Neuronal stem cell (in vitro differentiated cells): Measurements from ENCODE around the gene SSBP2.

ENCODE experiments used
- DNase-seq: peaks from one replicate; pipeline ENCODE4 v3.0.0-alpha.2; 2013; ENCODE audit warnings: low spot score
- H2AFZ ChIP-seq: one replicate; pipeline ENCODE4 v1.6.1; 2013; ENCODE audit warnings: mild to moderate bottlenecking, low read length, inconsistent platforms
- H2AK5ac ChIP-seq: 2 replicates; pipeline ENCODE4 v1.6.1; 2013; ENCODE audit warnings: low read depth, mild to moderate bottlenecking, inconsistent platforms, low read length, moderate library complexity, mixed read lengths
- H2BK120ac ChIP-seq: 2 replicates; pipeline ENCODE4 v1.6.1; 2013; ENCODE audit warnings: low read depth, mild to moderate bottlenecking, inconsistent platforms, low read length, moderate library complexity, mixed read lengths
- H2BK12ac ChIP-seq: one replicate; pipeline ENCODE4 v1.6.1; 2013; ENCODE audit warnings: low read length, inconsistent platforms
- H2BK15ac ChIP-seq: 2 replicates; pipeline ENCODE4 v1.6.1; 2013; ENCODE audit warnings: mild to moderate bottlenecking, low read length, inconsistent platforms, mixed read lengths
- H2BK5ac ChIP-seq: one replicate; pipeline ENCODE4 v1.6.1; 2013; ENCODE audit warnings: inconsistent platforms, mild to moderate bottlenecking, low read length, moderate library complexity
- H3K14ac ChIP-seq: one replicate; pipeline ENCODE4 v1.6.1; 2013; ENCODE audit warnings: low read length, inconsistent platforms
- H3K18ac ChIP-seq: 2 replicates; pipeline ENCODE4 v1.6.1; 2013; ENCODE audit warnings: low read length, inconsistent platforms
- H3K23ac ChIP-seq: 2 replicates; pipeline ENCODE4 v1.6.1; 2013; ENCODE audit warnings: low read depth, mild to moderate bottlenecking, mixed read lengths, low read length, inconsistent platforms; ENCODE audit not compliant: poor library complexity
- H3K27ac ChIP-seq: replicated peaks from 3 replicates; pipeline ENCODE4 v1.5.1; 2013; ENCODE audit warnings: low read length, inconsistent platforms
- H3K27me3 ChIP-seq, 3 experiments: 2 replicates each; pipeline ENCODE4 v1.6.1; 2013; ENCODE audit warnings: low read length in 3 of 3, mild to moderate bottlenecking in 2 of 3, inconsistent platforms in 1 of 3, low read depth in 1 of 3, mixed read lengths in 1 of 3, moderate library complexity in 1 of 3; ENCODE audit not compliant: control insufficient read depth in 3 of 3, insufficient read depth in 3 of 3
- H3K36me3 ChIP-seq, 2 donors: replicated peaks in 1 of 2; 2 replicates each; pipeline ENCODE4 v1.6.1; 2013; ENCODE audit warnings: low read length in 2 of 2; ENCODE audit not compliant: control insufficient read depth in 2 of 2, insufficient read depth in 2 of 2
- H3K4ac ChIP-seq: 2 replicates; pipeline ENCODE4 v1.6.1; 2013; ENCODE audit warnings: inconsistent platforms, mild to moderate bottlenecking, low read length, moderate library complexity
- H3K4me1 ChIP-seq, 2 donors: 1 replicate in 1 of 2; 2 replicates in 1 of 2; pipeline ENCODE4 v1.6.1; 2013; ENCODE audit warnings: low read length in 2 of 2, low read depth in 1 of 2; ENCODE audit not compliant: control insufficient read depth in 2 of 2, insufficient read depth in 1 of 2
- H3K4me2 ChIP-seq: one replicate; pipeline ENCODE4 v1.6.1; 2013; ENCODE audit warnings: mild to moderate bottlenecking, low read length, inconsistent platforms; ENCODE audit not compliant: insufficient read depth, poor library complexity, severe bottlenecking
- H3K4me3 ChIP-seq, 2 donors: 2 replicates each; pipeline ENCODE4 v1.5.1; 2013; ENCODE audit warnings: low read length in 2 of 2, mild to moderate bottlenecking in 2 of 2, inconsistent platforms in 1 of 2, moderate library complexity in 1 of 2
- H3K79me1 ChIP-seq: one replicate; pipeline ENCODE4 v1.6.1; 2013; ENCODE audit warnings: low read depth, mild to moderate bottlenecking, inconsistent platforms, low read length, moderate library complexity
- H3K9ac ChIP-seq: one replicate; pipeline ENCODE4 v1.6.1; 2013; ENCODE audit warnings: mild to moderate bottlenecking, low read depth, low read length, inconsistent platforms; ENCODE audit not compliant: poor library complexity
- H3K9me3 ChIP-seq, 2 donors: replicated peaks in 1 of 2; 2 replicates each; pipeline versions ENCODE3 to v1.6.1; 2013; ENCODE audit warnings: low read length in 2 of 2, mild to moderate bottlenecking in 2 of 2, inconsistent platforms in 1 of 2, low read depth in 1 of 2, mixed read lengths in 1 of 2, moderate library complexity in 1 of 2; ENCODE audit not compliant: control insufficient read depth in 2 of 2, insufficient read depth in 1 of 2
- H4K8ac ChIP-seq: one replicate; pipeline ENCODE4 v1.6.1; 2013; ENCODE audit warnings: low read depth, mild to moderate bottlenecking, inconsistent platforms, low read length, moderate library complexity
- H4K91ac ChIP-seq: one replicate; pipeline ENCODE4 v1.6.1; 2013; ENCODE audit warnings: low read length, low read depth, mild to moderate bottlenecking, inconsistent platforms; ENCODE audit not compliant: poor library complexity
- WGBS, 2 donors: extraction: QIAGEN DNeasy Blood & Tissue Kit; methylation state at CpG; one replicate each; pipeline ENCODE4 v1.1.7; 2013; ENCODE audit warnings: missing lambda C conversion rate in 2 of 2, mixed read lengths in 1 of 2; ENCODE audit not compliant: insufficient read length in 2 of 2, insufficient replicate concordance in 1 of 2; ENCODE audit errors: extremely low coverage in 2 of 2; 5-methylcytosine and 5-hydroxymethylcytosine counted together

The SSBP2 gene

DNA sequence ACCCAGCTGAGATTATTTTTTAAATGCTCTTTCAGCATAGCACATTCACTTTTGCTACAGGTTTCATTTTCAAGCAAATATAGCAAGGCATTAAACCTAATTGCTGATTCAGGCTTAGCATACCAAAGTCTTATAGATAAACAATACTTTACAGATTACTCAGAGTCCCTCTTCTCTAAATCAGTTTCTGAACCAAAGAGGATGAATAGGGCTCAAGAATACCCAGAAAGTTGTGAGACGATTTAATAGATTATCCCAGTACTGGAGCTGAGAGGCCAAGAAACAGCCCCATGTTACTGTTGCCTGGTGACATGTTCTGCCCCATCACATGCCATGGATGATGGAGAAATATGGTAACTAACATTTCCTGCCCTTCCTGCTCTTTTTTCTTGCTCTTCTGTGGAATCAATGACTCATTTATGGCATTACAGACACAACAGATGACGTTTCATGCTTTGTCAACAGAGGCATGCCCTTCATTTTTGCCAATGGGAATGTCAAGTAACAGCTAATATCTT, 18.1 kb upstream of the SSBP2 start:
- Histone ChIP-seq H2BK120ac (no peak overlapping the region), H3K23ac (no peak overlapping the region), H3K36me3 (no peaks in the 10 kb centered on the region), H2AFZ (no peak overlapping the region), H3K4me3 (no peak overlapping the region), H3K27ac (no peak overlapping the region), H3K18ac (no peak overlapping the region), H3K4me1 (peaks cover 2 to 3% of the 10 kb centered on the region in 2 donors), H3K14ac (no peak overlapping the region), H3K9ac (no peak overlapping the region), H2AK5ac (no peak overlapping the region), H3K9me3 (peaks cover 0 to 1% of the 10 kb centered on the region in 2 donors), H2BK5ac (no peak overlapping the region), H3K79me1 (no peaks in the 10 kb centered on the region), H3K4ac (no peak overlapping the region), H2BK15ac (no peak overlapping the region), H4K91ac (no peak overlapping the region), H2BK12ac (no peak overlapping the region), H4K8ac (no peak overlapping the region), H3K4me2 (no peak overlapping the region), H3K27me3 (no peaks in the 10 kb centered on the region)
- DNase-seq, result no peak
- WGBS, 2 donors, result no CpG with 5 or more reads among the region's 2 CpGs

DNA sequence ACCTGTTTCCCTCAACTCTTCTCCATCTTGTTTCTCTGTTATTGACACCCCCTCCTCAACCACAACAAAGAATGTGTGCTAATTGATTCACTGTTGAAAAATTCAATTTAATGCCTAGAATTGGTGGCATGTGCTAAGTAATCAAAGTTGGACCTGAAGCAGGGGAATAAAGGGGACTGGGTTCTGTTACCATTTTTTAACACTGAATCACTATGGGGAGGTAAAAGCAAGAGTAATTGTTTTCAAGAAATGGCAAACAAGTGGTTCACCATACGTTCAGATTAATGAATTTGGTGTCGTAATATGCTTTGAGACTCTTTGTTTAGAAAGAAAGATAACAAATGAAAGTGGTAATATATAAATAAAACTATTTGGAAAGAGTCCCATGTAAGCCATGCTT, 17.0 kb upstream of the SSBP2 start:
- no peak overlapping the region for H2BK120ac ChIP-seq

DNA sequence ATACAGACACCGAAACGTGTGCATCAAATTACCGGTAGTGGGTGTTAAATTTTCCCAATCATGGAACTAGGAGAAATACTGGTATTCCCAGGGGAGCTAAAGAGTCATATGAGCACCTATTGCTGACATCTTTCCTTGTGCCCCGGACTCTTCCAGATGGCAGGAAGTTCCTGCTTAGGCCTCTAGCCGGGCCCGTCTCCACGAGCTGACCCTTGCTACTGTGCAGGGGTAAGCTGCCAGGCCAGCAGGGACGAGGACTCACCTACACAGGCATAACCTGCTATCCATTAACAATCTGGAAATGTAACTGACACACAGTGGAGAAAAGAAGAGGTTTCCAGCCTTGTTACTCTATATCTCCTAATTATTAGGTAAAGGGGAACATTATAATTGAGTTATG, 16.2 kb upstream of the SSBP2 start:
- no peaks in the 10 kb centered on the region for H3K79me1 ChIP-seq
- no peak overlapping the region for H3K23ac ChIP-seq
- H3K27me3 ChIP-seq, result no peaks in the 10 kb centered on the region
- H3K4me1 ChIP-seq, result peaks cover 2 to 3% of the 10 kb centered on the region in 2 donors
- H2BK120ac ChIP-seq, result no peak overlapping the region
- no peak overlapping the region for H3K27ac ChIP-seq
- H4K91ac ChIP-seq, result no peak overlapping the region
- no peak overlapping the region for H3K4me3 ChIP-seq
- DNase-seq, result no peak
- H3K4me2 ChIP-seq, result no peak overlapping the region
- no peak overlapping the region for H2AK5ac ChIP-seq
- no peak overlapping the region for H2BK5ac ChIP-seq
- H3K4ac ChIP-seq, result no peak overlapping the region
- no CpG with 5 or more reads among the region's 8 CpGs for WGBS, 2 donors
- H3K36me3 ChIP-seq, result no peaks in the 10 kb centered on the region
- H2BK15ac ChIP-seq, result no peak overlapping the region
- no peaks in the 10 kb centered on the region for H3K9me3 ChIP-seq
- H3K9ac ChIP-seq, result no peak overlapping the region
- peak overlapping the region; percentile 62 for H2AFZ ChIP-seq
- H3K14ac ChIP-seq, result no peak overlapping the region
- no peak overlapping the region for H4K8ac ChIP-seq
- no peak overlapping the region for H2BK12ac ChIP-seq
- peak overlapping the region; percentile 58 for H3K18ac ChIP-seq

More for the DNA sequence above, 17.0 kb upstream of the SSBP2 start:
- Histone ChIP-seq H3K4me1 (peaks cover 2 to 3% of the 10 kb centered on the region in 2 donors), H3K27me3 (no peaks in the 10 kb centered on the region), H4K8ac (no peak overlapping the region), H2AK5ac (no peak overlapping the region), H3K18ac (no peak overlapping the region), H3K9ac (no peak overlapping the region), H3K27ac (no peak overlapping the region), H3K9me3 (peaks cover 0 to 1% of the 10 kb centered on the region in 2 donors), H4K91ac (no peak overlapping the region), H3K14ac (no peak overlapping the region), H2BK12ac (no peak overlapping the region), H2AFZ (peak overlapping the region; percentile 62), H3K4me3 (no peak overlapping the region), H3K4ac (no peak overlapping the region), H2BK15ac (no peak overlapping the region), H3K79me1 (no peaks in the 10 kb centered on the region), H3K4me2 (no peak overlapping the region), H3K36me3 (no peaks in the 10 kb centered on the region), H2BK5ac (no peak overlapping the region), H3K23ac (no peak overlapping the region)
- no peak for DNase-seq
- WGBS, 2 donors, result no CpG with 5 or more reads among the region's 2 CpGs

DNA sequence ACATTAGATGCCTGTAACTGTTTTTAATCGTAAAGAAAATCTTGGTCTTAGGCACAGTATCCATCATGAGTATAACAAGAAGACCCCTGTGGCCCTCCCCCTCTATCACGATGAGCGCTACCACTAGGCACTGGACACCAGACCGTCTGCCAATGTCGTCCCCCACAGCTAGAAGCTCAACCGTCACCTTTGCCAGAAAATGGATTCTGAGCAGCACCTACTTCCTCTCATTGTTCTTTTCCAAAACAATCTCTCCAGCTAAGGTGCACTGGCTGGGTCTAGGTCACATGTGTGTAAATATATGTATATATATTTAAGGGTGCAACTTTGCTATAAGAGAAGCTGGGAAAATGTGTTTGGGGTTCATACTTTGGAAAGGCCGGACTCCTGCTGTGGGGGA, 15.7 kb upstream of the SSBP2 start:
- DNase-seq, result no peak
- H3K4me1 ChIP-seq, result peaks cover 2 to 3% of the 10 kb centered on the region in 2 donors
- H4K91ac ChIP-seq, result no peak overlapping the region
- H2AK5ac ChIP-seq, result no peak overlapping the region
- no peak overlapping the region for H3K27ac ChIP-seq
- no peaks in the 10 kb centered on the region for H3K79me1 ChIP-seq
- H3K4me2 ChIP-seq, result no peak overlapping the region
- no peak overlapping the region for H3K4ac ChIP-seq
- no peak overlapping the region for H2BK15ac ChIP-seq
- no CpG with 5 or more reads among the region's 7 CpGs for WGBS, 2 donors
- H3K23ac ChIP-seq, result no peak overlapping the region
- no peak overlapping the region for H2BK5ac ChIP-seq
- no peak overlapping the region for H3K9ac ChIP-seq
- no peaks in the 10 kb centered on the region for H3K36me3 ChIP-seq
- H2AFZ ChIP-seq, result no peak overlapping the region
- H3K14ac ChIP-seq, result no peak overlapping the region
- H4K8ac ChIP-seq, result no peak overlapping the region
- H2BK120ac ChIP-seq, result no peak overlapping the region
- H3K27me3 ChIP-seq, result no peaks in the 10 kb centered on the region
- H2BK12ac ChIP-seq, result no peak overlapping the region
- no peak overlapping the region for H3K4me3 ChIP-seq
- H3K9me3 ChIP-seq, result no peaks in the 10 kb centered on the region
- H3K18ac ChIP-seq, result no peak overlapping the region
